A673 (cell line): ENCODE data around the gene METTL22.

Experiments
- CTCF ChIP-seq: fragments of 300-800, 200-600 bp; sonication (generic); conservative IDR thresholded peaks from 2 replicates; pipeline ENCODE4 v1.5.1; 2017; ENCODE audit warnings: low read depth, mild to moderate bottlenecking, antibody characterized with exemption, low read length, moderate library complexity, mixed read lengths
- EZH2 ChIP-seq: fragments of 200-600 bp; sonication (generic); IDR thresholded peaks from 2 replicates; pipeline ENCODE4 v1.6.1; 2017; ENCODE audit warnings: borderline replicate concordance, low read depth, mild to moderate bottlenecking, mixed read lengths, antibody characterized with exemption, low read length; ENCODE audit not compliant: poor library complexity, severe bottlenecking

- TF ChIP-seq CTCF (no peak), EZH2 (no peak)
Observed at GRCh38 chr16:8627456-8627855, 6.0 kb downstream of the METTL22 start.
